IPS-NIHi7 (cell line): ENCODE results near the gene GLIS1.

Experiments used
- DNase-seq: peaks from one replicate; pipeline ENCODE4 v3.0.0; 2012; ENCODE audit warnings: mixed read lengths; ENCODE audit errors: extremely low spot score

The GLIS1 gene

DNA sequence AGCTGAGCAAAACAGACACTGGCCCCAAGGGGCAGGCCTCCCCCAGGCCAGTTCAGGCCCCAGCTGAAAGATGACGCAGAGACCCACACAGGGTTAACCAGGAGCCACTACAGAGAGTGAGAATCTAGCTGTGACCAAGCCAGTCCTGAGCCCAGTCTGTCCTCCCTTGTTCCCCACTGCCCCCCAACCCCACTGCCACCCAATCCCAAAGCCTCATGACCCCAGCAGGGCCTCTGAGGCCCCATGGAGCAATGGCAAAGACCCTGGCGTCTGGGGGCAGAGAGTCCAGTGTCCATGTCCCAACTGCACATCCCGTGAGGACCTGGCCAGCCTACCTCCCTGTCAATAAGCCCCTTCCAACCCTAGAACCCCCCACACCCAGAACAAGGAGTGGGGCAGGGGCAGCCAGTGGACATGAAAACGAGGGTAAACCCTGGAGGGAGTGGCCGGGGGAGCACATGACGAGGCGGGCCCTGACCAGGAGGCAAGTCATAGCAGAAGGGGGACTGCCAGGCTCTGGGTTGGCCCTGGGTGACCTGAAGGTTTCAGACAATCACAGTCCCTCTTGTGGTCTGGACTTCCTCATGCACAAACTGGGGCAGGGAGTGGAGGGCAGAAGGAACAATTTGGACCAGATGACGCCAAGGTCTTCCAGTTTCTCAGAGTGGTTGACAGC is 100.5 kb downstream of the GLIS1 start:
- DNase-seq = no peak

DNA sequence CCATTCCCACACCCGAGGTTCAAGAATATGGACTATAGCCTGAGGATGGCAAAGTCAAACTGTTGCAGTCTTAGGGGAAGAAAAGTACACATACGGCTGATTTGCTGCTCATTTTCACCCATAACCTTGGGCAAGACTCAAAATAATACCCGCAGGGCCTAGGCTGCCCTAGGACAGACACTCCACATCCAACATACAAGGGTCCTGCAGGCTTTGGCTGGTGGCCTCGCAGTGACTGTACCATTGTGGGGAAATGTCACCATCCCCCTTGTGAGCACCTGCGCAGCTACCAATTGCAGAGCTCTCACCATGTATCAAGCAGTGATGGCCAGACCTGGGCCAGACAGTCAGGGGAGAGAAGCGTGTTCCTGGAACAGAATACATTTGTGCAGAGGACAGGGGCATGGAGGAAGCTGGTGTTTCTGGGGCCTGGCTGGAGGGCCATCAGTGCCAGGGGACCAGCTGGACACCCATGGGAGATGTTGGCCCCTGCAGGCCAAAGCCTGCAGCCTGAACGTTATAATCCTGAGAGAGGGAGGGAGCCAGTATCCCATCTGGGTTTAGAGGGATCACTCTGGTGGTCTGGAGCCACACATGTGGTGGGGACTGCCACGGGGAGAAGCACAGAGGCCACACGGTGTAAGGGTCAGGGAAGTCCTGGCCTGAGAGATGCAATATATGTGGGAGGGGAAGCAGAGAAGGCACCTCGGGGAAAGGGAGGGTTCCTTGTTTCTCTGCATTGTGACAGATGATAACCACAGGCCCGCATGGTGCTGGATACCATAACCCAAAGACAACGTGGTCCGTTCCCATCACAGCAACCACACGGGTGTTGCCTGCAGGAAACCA is 101.2 kb downstream of the GLIS1 start:
- DNase-seq = no peak

DNA sequence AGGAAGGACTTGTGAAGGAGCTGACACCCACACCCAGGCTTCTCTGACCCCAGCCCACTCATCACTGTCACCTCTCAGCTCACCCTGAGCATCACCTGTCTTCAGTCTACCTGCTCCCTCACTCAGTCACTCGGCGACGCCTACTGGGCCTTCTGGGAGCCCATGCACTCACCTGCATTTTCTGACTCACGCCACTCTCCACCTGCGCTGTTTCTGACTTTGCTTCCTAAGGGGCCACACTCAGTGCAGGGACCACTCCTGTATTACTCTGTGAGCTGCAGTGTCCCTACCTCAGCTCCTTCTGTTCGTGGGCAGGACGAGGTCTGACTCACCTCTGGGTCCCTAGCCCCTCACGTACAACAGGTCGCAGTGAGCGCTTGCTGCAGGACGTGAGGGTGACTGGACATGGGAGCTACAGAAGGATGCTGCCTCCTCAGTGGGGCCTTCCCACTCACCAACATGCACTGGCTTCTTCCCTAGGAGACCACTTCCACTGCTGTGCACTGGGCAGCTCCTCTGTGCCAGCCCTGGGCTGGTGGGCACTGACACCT is 102.3 kb downstream of the GLIS1 start:
- DNase-seq = no peak

DNA sequence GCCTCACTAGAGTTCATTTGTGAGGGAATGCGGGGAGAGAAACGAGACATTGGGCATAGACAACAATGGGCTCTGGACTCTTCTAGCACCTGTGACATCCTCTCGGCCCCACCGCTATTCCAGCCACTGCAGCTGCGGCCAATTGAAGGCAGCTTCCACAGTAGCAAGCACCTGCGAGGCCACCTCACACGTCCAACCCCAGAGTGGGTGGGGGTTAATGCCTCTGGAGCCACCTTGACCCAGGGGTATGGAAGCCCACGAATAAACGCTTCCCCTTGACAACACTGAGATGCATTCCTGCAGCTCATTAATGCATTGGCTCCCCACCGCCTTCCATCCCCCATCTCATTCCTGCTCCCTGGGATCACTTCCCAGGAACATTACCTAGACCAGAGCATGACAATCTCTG is 104.4 kb downstream of the GLIS1 start:
- DNase-seq = peak; percentile 59

DNA sequence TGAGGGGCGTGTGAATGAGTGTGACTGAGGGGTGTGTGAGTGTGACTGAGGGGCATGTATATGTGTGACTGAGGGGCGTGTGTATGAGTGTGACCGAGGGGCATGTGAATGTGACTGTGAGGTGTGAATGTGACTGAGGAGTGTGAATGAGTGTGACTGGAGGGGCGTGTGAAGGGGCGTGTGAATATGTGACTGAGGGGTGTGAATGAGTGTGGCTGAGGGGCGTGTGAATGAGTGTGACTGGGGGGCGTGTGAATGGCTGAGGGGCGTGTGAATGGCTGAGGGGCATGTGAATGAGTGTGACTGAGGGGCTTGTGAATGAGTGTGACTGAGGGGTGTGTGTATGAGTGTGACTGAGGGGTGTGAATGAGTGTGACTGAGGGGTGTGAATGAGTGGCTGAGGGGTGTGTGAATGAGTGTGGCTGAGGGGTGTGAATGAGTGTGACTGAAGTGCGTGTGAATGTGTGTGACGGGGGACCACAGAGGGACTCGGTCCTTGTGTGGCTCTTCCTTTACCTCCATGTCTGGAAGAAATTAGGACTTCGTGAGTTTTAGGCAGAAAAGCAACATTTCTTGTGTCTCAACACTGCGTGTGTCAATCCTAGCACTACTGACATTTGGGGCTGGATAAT is 105.8 kb downstream of the GLIS1 start:
- DNase-seq = no peak

DNA sequence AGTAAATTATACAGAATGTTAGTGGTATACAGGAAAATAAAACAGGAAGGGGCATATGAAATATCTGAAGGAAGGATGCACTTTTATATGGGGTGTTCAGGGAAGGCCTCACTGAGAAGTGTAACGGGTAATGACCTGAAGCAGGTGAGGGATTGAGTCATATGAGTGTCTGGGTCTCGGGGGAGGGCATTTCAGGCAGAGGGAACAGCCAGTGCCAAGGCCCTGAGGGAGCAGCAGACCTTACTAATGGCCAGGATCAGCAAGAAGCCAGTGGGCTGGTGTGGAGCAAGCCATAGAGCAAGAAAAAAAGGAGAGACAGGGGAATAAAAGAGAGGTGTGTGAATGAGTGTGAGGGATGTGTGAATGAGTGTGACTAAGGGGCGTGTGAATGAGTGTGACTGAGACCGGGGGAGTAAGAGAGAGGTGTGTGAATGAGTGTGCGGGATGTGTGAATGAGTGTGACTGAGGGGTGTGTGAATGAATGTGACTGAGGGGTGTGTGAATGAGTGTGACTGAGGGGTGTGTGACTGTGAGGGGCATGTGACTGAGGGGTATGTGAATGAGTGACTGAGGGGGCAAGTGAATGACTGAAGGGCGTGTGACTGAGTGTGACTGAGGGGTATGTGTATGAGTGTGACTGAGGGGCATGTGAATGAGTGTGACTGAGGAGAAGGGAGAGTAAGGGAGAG is 107.2 kb downstream of the GLIS1 start:
- DNase-seq = no peak

DNA sequence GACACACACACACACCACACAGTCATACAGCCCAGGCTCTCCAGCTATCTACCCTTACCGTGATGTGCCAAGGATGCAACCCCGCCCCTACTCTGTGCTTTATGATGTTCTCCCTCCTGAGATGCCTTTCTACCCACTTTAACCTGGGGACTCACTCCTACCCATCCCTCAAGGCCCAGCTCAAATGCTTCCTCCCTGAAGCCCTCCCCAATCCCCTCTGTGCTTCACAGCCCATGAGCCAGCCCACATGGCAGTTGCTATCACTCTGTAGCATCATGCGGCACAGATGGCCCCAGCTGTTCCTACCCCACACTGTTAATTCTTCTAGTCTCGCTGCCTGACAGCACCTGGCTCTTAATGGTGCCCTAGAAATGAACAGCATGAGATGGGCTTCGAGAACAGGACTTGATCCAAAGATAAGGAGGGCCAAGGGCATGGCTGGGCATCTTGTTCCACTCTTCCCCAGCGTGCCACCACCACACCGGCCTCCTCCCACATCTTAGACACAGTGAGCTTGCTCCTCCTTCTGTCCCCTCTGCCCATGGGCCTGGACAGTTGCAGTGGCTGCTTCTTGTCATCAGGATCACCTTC is 109.8 kb downstream of the GLIS1 start:
- no peak for DNase-seq

DNA sequence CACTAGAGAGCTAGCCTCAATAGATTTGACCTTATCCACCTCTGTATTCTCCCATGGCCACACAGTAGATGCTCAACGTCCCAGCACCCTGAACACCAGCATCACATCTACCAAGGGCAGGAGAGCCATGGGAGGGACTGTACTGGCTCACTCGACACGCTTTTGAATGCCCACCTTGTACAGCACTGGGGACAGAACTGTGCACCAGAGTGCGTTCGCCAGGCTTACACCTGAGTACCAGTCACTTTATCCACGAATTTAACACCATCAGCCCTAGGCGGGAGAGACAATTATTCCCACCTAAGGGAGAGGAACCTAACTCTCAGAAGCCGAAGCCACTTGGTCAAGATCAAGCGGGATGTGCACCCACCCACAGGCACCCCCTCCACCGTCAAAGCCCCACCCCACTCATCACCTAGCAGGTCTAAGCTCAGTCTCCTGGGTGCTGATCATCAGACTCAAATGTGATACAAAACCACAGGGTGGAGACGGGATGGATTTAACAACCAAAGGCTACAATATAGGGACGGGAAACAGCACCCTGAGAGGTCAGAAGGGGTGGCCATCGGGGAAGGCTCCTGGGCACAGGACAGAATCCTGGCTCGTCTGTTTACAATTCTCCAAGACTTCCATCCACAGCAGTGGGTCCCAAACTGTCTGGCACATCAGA is 110.5 kb downstream of the GLIS1 start:
- DNase-seq = no peak

DNA sequence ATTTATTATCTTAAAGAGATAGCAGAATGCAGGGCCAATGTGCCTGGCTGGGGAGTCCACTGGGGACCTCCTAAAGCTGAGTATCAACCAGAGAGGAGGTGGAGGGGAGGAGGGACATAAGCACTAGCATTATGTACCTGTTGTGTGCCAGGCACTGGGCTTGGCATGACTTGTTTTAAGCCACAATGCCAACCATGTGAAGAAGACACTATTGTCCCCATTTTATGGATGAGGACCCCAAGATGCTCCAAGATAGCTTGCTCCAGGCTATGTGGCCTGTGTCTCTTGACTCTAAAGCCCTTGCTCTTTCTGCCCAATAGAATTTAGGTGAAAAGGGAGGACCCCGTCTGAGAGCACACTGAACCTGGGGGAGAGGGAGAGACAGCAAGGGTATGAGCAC is 111.3 kb downstream of the GLIS1 start:
- no peak for DNase-seq

DNA sequence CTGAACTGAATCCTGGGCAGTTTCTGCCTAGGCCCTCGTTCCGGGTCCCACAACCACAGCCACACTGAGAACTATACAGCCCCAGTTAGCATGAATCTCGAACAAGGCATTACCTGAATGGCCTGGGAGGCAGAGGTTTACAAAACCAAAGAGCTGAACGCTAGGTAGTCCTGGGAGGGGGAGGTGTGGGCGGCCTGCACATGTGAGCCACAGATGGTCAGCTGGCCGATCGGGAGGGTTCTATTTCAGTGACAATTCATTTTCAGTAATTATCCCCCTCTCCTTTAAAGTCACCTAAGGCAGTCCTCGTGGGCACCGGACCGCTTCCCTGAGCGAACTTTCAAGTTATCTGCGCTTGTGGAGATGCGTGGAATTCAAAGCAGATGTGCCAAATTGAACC is 111.9 kb downstream of the GLIS1 start:
- DNase-seq = no peak

DNA sequence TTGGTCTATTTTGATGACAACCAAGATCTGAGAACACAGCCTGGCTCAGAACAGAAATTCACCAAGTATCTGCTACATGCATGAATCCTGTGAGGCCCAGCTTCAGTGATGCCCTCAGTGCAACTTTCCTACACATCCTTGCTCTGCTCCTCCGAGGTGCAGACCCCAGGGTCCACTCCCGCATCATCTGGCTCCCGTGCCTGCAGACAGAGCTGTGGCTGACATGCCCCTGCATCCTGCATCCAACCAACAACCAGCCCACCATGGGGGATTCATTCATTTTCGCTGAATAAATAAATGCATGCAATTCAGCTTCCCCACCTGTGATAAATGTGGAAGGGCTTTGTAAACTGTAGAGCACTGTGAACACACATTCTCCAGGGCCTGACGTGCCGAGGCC is 112.3 kb downstream of the GLIS1 start:
- no peak for DNase-seq

DNA sequence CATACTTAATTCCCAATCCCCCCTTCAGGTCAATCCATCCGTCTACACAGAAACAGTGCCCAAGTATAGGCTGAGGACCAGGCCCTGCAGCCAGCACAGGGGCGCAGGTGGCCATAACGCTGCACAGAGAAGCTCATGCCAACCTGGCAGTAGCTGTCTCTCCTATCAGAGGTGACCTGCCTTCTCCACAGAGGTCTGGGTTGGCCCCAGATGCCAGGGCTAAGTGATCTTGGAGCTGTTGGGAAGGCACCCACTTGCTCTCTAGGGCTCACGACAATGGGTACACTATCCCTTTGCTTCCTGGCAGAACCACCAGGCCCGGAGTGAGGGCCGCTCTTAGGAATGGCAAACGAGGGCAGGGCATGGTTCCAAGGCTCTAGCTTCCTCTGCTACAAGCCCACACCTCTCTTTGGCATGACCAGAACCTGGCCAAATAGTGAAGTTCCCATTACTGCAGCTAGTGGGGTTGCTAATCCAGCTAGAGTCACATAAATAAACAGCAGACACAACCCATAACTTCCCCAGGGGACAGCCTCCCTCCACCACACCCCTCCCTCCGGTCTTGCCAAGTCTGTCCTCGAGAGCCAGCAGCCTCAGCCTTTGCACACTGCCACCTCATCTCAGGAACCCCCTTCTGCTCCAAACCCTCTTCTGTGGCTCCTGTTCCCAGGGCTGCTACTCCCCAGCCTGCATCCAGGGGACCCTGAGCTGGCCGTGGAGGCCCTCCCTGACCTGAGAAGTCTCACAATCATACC is 113.0 kb downstream of the GLIS1 start:
- no peak for DNase-seq

DNA sequence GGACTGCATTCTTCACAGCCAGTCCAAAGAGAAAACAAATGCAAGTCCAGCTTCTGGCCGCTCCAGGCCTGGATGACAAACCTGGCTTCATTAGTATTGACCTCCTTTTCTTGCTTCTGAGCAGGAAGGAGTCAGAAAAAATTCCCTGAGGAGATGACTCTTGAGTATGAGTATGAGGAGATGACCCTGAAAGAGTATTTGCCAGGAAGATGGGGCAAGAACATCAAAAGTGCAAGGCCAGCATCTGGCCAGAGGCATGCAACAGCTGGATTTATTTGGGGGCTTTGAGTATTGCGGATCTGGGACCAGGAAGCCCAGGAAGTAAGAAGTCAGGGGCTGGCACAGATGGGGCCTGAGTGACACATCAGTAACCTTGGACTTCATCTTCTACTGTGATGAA is 113.9 kb downstream of the GLIS1 start:
- DNase-seq = no peak

DNA sequence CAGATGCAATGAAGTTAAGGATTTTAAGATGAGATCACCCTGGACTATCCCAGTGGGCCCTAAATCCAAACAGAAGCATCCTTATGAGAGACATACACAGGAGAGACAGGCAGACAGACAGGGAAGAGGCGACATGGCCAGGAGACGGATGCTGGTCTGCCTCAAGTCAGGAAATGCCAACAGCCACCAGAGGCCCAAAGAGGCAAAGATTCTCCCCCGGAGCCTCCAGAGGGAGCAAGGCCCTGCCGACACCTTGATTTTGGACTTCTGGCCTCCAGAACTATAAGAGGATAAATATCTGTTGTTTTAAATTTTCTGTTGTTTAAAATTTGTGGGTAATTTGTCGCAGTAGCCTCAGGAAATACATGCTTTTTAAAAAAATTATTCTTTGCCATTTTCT is 116.4 kb downstream of the GLIS1 start:
- no peak for DNase-seq

DNA sequence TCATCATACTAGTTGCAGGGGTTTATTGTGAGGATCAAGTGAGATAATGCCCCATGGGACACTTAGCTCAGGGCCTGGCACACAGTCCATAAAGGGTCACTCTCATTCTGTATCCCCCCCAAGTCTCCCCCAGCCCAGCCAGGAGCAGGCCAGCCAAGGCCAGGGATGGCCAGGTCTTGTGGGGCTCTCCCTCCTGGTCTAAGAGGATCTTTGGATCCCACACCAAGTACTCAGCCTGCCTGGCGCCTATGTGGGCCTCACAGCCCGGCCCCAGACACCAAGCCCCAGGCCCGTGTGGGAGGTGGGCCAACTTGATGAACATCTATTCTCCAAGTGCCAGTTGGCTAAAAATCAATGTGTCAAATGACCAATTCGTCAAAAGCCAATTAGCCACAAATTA is 117.8 kb downstream of the GLIS1 start:
- no peak for DNase-seq

DNA sequence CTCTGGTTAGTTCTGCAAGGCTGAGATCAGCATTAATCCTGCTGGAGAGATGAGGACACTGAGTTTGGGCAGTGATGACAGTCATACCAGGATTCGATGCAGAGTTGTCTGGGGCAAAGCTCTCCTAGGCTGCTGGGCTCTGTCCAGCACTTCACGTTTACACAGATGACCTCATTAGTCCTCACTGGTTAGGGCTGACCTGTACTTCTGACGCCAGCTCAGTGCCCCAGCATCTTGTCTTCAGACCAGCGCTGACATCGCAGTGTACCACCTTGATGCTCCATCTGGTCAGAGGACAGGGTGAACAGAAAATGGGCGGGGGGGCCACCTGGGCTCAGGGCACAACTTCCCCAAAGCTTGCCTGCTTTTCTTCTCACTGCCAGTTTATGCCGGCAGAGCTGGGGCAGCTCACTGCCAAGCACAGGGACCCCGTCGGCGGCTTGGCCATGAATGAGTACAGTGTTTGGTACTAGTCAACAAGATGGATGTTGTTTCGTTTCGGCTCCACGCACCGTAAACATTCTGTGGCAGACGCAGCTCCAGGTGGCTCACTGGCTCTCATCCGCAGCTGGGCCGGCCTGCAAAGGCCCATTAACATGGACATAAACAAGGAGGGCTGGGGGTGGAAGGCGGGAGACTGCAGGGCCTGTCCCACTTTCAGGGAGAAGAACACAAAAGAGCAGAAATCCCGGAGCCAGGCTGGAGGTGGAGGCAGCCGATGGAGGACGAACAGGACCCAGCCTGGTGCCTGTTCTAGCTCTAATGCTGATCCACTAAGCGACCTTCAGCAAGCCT is 118.7 kb downstream of the GLIS1 start:
- no peak for DNase-seq

DNA sequence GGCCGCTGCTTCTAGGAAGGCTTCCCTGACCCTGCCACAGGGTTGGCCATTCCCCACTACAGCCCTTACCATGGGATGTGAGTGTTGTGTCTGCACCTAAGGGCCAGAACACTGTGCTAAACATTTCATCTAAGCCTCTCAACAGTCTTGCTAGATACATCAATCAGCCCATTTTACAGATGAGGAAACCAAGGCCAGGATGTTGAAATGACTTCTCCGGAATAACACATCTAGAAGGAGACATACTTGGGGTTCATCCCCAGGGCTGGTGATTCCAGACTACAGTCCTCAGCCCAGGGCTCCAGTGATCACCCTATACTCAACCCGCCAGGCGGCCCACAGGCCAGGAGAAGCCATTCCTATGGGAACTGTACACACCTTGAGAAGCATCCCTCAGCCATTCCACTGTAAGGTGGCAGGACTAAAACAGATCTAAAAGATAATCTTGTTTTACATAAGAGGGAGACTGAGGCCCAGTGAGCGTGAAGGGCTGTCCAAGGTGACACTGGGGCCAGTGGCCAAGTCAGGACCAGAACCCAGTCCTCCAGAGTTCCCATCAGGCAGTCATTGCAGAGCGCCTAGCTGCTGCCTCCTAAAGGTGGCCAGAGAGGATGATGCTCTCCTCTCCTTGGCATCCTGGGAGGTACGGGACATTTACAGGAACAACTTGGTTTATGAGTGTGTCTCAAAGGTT is 119.5 kb downstream of the GLIS1 start:
- no peak for DNase-seq

DNA sequence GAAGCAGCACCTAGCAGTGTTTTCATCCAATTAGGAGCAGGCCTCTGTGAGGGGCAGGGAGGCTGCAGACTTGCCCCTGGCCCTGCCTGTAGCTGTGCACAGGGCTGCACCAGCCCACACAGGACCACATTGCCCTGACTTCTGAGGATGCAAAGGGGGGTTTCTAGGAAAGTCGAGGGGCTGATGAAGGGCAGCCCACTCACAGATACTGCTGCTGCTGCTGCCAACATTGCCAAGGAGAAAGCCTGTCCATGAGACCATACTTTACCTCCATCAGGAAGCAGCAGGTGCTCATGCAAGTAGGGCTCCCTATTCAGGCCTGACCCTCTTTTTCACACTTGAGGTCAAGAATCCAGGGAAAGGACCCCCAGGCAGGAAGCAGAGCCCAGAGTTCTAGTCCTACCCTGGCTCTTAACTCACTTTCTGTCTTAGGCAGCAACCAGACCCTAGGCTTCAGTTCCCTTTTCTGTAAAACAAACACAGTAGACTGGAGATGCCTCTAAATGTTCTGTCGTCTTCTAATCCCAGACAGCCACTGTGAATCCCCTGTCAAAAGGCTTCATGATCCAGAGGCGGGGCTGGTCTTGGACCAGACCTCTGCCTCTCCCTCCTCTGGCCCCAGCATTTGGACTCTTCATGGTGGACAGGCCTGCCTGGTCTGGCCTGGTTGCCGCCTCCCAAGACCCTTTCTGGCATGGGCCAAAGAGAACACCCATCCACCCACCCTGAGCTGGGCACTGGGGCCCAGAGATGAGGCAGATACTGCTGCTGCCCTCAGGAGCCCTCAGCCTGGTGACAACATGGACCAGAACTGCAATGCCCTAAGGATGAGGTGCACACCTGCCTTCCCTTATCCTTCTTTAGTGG is 120.2 kb downstream of the GLIS1 start:
- DNase-seq = no peak
